Vagina (tissue), 2 donors: ENCODE data around the gene SCFD2.

ENCODE experiments used
- POLR2A ChIP-seq, 2 donors: fragments of 450-650 bp; IDR thresholded peaks; one replicate each; pipeline ENCODE4 v1.6.1; 2017; ENCODE audit warnings: antibody characterized with exemption in 2 of 2, mild to moderate bottlenecking in 2 of 2, moderate library complexity in 2 of 2
- POLR2AphosphoS5 ChIP-seq, 2 donors: sonication (generic); formaldehyde crosslinking; IDR thresholded peaks; one replicate each; pipeline ENCODE4 v1.9.0; 2017; ENCODE audit warnings: antibody characterized with exemption in 2 of 2, mild to moderate bottlenecking in 2 of 2, low read depth in 1 of 2; ENCODE audit not compliant: insufficient read depth in 1 of 2
- TF ChIP-seq, protein P1 (sequence below), 3 experiments: fragments of 450-650 bp in 2 of 3; fragments of 200-600 bp in 1 of 3; sonication (generic) in 1 of 3; IDR thresholded peaks; one replicate each; pipeline ENCODE4 v1.5.1; 2017 to 2019; ENCODE audit warnings: antibody characterized with exemption in 3 of 3, mild to moderate bottlenecking in 2 of 3, moderate library complexity in 2 of 3

DNA sequence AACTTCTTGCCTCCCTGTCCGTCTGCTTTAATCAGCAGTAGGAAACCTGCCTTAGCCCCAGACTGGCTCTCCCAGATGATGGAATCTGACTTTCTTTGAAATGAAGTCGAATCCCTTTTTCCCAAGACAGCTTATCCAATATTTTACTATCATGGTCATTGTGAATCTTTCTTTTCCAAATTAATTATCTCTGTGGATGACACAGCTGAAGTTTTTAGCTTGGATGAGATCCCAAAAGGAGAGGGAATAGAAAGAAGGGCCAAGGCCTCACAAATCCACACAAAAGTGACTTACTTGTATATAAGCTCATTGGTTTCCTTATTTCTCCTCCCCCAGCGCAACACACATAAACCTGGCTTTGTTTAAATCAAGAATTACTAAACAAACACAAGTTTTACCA is 403.1 kb downstream of the SCFD2 start:
- TF ChIP-seq POLR2A (IDR thresholded peaks at IDR 0.05) (no peak), POLR2AphosphoS5 (IDR thresholded peaks at IDR 0.05; ENCODE audit: insufficient read depth in 1 of 2, low read depth in 1 of 2) (no peak)
- TF ChIP-seq, protein P1, sequence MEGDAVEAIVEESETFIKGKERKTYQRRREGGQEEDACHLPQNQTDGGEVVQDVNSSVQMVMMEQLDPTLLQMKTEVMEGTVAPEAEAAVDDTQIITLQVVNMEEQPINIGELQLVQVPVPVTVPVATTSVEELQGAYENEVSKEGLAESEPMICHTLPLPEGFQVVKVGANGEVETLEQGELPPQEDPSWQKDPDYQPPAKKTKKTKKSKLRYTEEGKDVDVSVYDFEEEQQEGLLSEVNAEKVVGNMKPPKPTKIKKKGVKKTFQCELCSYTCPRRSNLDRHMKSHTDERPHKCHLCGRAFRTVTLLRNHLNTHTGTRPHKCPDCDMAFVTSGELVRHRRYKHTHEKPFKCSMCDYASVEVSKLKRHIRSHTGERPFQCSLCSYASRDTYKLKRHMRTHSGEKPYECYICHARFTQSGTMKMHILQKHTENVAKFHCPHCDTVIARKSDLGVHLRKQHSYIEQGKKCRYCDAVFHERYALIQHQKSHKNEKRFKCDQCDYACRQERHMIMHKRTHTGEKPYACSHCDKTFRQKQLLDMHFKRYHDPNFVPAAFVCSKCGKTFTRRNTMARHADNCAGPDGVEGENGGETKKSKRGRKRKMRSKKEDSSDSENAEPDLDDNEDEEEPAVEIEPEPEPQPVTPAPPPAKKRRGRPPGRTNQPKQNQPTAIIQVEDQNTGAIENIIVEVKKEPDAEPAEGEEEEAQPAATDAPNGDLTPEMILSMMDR (IDR thresholded peaks at IDR 0.05): no peak
